ENCODE data around the gene MSI2.

- no peak for TF ChIP-seq CTCF (conservative IDR thresholded peaks at IDR 0.05; ENCODE audit: low read length)
- no peak for TF ChIP-seq EZH2phosphoT487 (IDR thresholded peaks at IDR 0.05; ENCODE audit: borderline replicate concordance)
Measured at GRCh38 chr17:57533684-57534305, 277.5 kb downstream of the MSI2 start.
